Measurements from ENCODE around the gene CCDC12.

Gene CCDC12

DNA sequence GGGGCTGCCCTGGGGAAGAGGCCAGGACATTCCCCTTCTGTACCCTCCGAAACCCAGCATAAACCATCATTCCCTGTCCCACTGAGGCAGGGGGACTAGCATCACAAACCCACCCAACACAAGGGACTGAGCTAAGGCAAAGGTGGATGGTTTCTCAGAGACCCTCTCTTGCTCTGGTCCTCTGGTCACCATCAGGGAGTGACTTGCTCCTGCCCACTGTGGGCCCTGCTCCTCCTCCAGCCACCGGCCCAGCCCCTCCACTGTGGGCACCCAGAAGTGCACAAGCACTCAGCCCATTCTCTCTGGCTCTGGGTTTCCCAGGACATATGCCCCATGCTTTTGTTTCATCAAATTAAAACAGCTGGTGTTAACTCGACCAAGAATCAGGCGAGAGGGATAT, 54.1 kb downstream of the CCDC12 start:
- POLR2A ChIA-PET = no interaction called here

DNA sequence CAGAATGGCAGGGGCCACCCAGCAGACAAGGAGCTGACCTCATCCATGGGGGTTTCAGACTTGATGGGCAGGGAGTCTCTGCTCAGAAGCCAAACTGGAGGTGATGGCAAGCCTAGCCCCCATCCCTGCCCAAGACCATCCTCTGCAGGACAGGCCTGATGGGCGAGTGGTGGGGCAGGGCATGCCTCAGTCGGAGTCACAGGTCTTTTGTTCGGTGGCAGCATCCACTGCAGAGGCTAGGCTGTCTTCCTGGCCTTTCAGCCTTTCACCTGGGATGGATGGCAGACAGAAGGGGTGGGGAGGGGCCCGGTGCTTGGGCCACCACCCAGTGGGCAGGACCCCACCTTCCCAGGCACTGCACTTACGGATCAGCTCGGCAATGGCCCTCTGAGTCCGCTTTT, 54.7 kb downstream of the CCDC12 start:
- CTCF ChIA-PET = no interaction called here
- POLR2A ChIA-PET = no interaction called here
- TF ChIP-seq ELF4 (IDR thresholded peaks at IDR 0.05) (no peak), ZNF384 (IDR thresholded peaks at IDR 0.05) (no peak), NFRKB (IDR thresholded peaks at IDR 0.05) (no peak), LEF1 (IDR thresholded peaks at IDR 0.05; ENCODE audit: borderline replicate concordance) (no peak), BHLHE40 (IDR thresholded peaks at IDR 0.05; ENCODE audit: borderline replicate concordance) (no peak), SP1 (IDR thresholded peaks at IDR 0.05) (no peak), CTBP1 (IDR thresholded peaks at IDR 0.05; ENCODE audit: borderline replicate concordance) (no peak), FOXM1 (IDR thresholded peaks at IDR 0.05; ENCODE audit: borderline replicate concordance) (no peak), FOXK2 (IDR thresholded peaks at IDR 0.05) (no peak), TARDBP (IDR thresholded peaks at IDR 0.05) (no peak), HDGF (IDR thresholded peaks at IDR 0.05; ENCODE audit: borderline replicate concordance) (no peak), L3MBTL2 (conservative IDR thresholded peaks at IDR 0.05) (no peak)
- TF ChIP-seq, protein P1, sequence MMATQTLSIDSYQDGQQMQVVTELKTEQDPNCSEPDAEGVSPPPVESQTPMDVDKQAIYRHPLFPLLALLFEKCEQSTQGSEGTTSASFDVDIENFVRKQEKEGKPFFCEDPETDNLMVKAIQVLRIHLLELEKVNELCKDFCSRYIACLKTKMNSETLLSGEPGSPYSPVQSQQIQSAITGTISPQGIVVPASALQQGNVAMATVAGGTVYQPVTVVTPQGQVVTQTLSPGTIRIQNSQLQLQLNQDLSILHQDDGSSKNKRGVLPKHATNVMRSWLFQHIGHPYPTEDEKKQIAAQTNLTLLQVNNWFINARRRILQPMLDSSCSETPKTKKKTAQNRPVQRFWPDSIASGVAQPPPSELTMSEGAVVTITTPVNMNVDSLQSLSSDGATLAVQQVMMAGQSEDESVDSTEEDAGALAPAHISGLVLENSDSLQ (IDR thresholded peaks at IDR 0.05) = no peak

More for the DNA sequence above, 54.1 kb downstream of the CCDC12 start:
- DNase-seq (ENCODE audit: extremely low spot score) = no peak
- CTCF ChIA-PET = interaction anchor here (1.4 kb wide), 1 partner anchor 13 kb away, joined by 5 read pairs; no protein-coding TSS in a partner anchor
- TF ChIP-seq, protein P1 (IDR thresholded peaks at IDR 0.05) = no peak
- TF ChIP-seq CTBP1 (IDR thresholded peaks at IDR 0.05; ENCODE audit: borderline replicate concordance) (no peak), TARDBP (IDR thresholded peaks at IDR 0.05) (no peak), BHLHE40 (IDR thresholded peaks at IDR 0.05; ENCODE audit: borderline replicate concordance) (no peak), HDGF (IDR thresholded peaks at IDR 0.05; ENCODE audit: borderline replicate concordance) (no peak), NFRKB (IDR thresholded peaks at IDR 0.05) (no peak), ARNT (IDR thresholded peaks at IDR 0.05) (no peak)

DNA sequence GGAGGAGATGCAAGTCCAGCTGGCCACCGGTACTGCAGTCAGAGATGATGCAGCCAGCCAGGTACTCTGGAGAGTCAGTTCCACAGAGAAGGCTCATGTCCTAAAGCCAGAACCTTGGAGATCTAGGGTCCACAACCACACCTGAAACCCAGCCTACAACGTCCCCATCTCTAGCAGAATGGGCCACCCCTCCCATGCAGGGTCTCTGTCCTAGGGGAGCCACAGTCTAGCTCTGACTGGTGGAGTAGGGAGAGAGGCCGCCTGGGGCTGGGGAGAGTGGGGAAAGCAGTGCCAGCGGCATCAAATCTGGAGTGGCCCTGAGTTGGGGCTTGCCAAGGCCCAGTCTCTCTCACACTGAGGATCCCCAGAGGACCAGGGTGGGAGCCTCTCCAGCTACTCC, 55.5 kb downstream of the CCDC12 start:
- no peak for DNase-seq (ENCODE audit: extremely low spot score)
- ChIA-PET CTCF (interaction anchor here (0.6 kb wide), 1 partner anchor 440 kb away, joined by 6 read pairs; no protein-coding TSS in a partner anchor), POLR2A (no interaction called here)
- TF ChIP-seq ELF4 (IDR thresholded peaks at IDR 0.05) (no peak), BHLHE40 (IDR thresholded peaks at IDR 0.05; ENCODE audit: borderline replicate concordance) (no peak), FOXA1 (IDR thresholded peaks at IDR 0.05) (no peak), CTBP1 (IDR thresholded peaks at IDR 0.05; ENCODE audit: borderline replicate concordance) (no peak), TARDBP (IDR thresholded peaks at IDR 0.05) (no peak), SUZ12 (IDR thresholded peaks at IDR 0.05) (no peak), L3MBTL2 (conservative IDR thresholded peaks at IDR 0.05) (no peak), SP1 (IDR thresholded peaks at IDR 0.05) (no peak), HDGF (IDR thresholded peaks at IDR 0.05; ENCODE audit: borderline replicate concordance) (no peak), NFRKB (IDR thresholded peaks at IDR 0.05) (no peak), FOXK2 (IDR thresholded peaks at IDR 0.05) (no peak), ZNF384 (IDR thresholded peaks at IDR 0.05) (no peak), FOXM1 (IDR thresholded peaks at IDR 0.05; ENCODE audit: borderline replicate concordance) (no peak), LEF1 (IDR thresholded peaks at IDR 0.05; ENCODE audit: borderline replicate concordance) (no peak), ARNT (IDR thresholded peaks at IDR 0.05) (no peak)
- TF ChIP-seq, protein P1 (IDR thresholded peaks at IDR 0.05) = no peak

More for the DNA sequence above, 54.7 kb downstream of the CCDC12 start:
- DNase-seq (ENCODE audit: extremely low spot score) = no peak

DNA sequence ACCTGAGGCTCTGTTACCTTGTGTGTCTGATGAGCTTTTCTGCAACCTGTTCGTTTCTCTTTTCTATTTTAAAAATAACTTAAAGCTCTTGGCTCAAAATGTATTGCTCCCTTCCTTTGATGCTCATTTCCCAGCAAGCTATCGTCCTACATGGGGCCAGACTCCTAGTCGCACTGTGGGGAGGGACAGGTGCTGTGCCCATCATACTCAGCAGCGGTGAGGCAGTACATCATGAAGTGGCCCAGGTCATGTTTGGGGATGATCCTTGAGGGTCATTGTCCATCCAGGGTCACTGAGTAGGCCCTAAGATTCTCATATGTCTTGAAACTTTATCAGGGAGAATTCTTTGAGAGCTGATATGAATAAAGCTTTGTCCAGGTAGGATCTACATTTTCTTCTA, 57.9 kb downstream of the CCDC12 start:
- CTCF ChIA-PET = no interaction called here
- no peak for TF ChIP-seq TARDBP (IDR thresholded peaks at IDR 0.05)
- TF ChIP-seq ZNF384 (IDR thresholded peaks at IDR 0.05) = no peak
- TF ChIP-seq FOXK2 (IDR thresholded peaks at IDR 0.05) = no peak
- no peak for TF ChIP-seq ARNT (IDR thresholded peaks at IDR 0.05)
- TF ChIP-seq L3MBTL2 (conservative IDR thresholded peaks at IDR 0.05) = no peak
- no peak for TF ChIP-seq SUZ12 (IDR thresholded peaks at IDR 0.05)
- no peak for TF ChIP-seq FOXA1 (IDR thresholded peaks at IDR 0.05)
- no peak for TF ChIP-seq BHLHE40 (IDR thresholded peaks at IDR 0.05; ENCODE audit: borderline replicate concordance)
- TF ChIP-seq, protein P1 (IDR thresholded peaks at IDR 0.05) = no peak
- TF ChIP-seq ELF4 (IDR thresholded peaks at IDR 0.05) = no peak
- TF ChIP-seq LEF1 (IDR thresholded peaks at IDR 0.05; ENCODE audit: borderline replicate concordance) = no peak
- TF ChIP-seq CTBP1 (IDR thresholded peaks at IDR 0.05; ENCODE audit: borderline replicate concordance) = no peak
- TF ChIP-seq FOXM1 (IDR thresholded peaks at IDR 0.05; ENCODE audit: borderline replicate concordance) = no peak
- no peak for TF ChIP-seq NFRKB (IDR thresholded peaks at IDR 0.05)
- no peak for TF ChIP-seq SP1 (IDR thresholded peaks at IDR 0.05)
- POLR2A ChIA-PET = no interaction called here
- DNase-seq (ENCODE audit: extremely low spot score) = no peak

DNA sequence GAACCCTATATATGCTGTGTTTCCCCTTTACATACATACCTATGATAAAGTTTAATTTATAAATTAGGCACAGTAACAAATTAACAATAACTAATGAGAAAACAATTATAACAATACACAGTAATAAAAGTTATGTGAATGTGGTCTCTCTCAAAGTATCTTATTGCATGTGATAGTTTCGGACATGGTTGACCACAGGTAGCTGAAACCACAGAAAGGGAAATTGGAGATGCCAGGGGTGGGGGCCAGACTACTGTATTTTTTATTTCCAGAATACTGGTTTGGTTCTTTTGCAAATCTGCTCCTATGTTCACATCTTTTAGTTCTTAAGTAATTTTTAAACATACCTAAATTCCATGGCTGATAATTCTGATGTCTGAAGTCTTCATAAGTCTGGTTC, 58.3 kb downstream of the CCDC12 start:
- no peak for DNase-seq (ENCODE audit: extremely low spot score)
- ChIA-PET POLR2A (no interaction called here), CTCF (no interaction called here)
- TF ChIP-seq, protein P1 (IDR thresholded peaks at IDR 0.05) = no peak
- no peak for TF ChIP-seq L3MBTL2 (conservative IDR thresholded peaks at IDR 0.05)
- no peak for TF ChIP-seq HDGF (IDR thresholded peaks at IDR 0.05; ENCODE audit: borderline replicate concordance)
- TF ChIP-seq ZNF384 (IDR thresholded peaks at IDR 0.05) = no peak
- no peak for TF ChIP-seq NFRKB (IDR thresholded peaks at IDR 0.05)
